HG02970 (cell line): ENCODE data around the gene FAM200B.

ENCODE experiments used
- ATAC-seq: cut with Tn5 transposase; IDR thresholded peaks from one replicate; pipeline ENCODE4 v1.9.1; 2021; ENCODE audit warnings: mild to moderate bottlenecking, moderate library complexity, moderate number of reproducible peaks; ENCODE audit not compliant: unreplicated experiment, low FRiP score

The FAM200B gene

GRCh38 chr4:15667006-15667405 lies 14.6 kb upstream of the FAM200B start:
- ATAC-seq, result no peak

- no peak for ATAC-seq
Observed at GRCh38 chr4:15668566-15669435, 12.8 kb upstream of the FAM200B start.

DNA sequence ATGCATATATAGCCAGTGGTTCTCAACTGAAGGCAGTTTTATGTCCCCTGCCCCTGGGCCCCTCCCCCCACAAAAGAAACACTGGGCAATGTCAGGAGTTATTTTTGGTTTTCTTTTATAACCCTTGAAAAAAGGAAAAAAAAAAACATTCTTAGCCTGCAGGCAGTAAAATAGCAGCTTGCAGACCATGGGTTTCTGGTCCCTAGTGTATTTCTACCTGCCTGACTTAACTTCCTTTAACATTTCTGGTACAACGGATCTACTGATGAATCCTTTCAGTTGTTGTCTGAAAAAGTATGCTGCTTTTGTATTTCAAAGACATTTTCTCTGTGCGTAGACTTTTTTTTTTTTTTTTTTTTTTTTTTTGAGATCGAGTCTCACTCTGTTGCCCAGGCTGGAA lies 11.1 kb upstream of the FAM200B start:
- no peak for ATAC-seq

DNA sequence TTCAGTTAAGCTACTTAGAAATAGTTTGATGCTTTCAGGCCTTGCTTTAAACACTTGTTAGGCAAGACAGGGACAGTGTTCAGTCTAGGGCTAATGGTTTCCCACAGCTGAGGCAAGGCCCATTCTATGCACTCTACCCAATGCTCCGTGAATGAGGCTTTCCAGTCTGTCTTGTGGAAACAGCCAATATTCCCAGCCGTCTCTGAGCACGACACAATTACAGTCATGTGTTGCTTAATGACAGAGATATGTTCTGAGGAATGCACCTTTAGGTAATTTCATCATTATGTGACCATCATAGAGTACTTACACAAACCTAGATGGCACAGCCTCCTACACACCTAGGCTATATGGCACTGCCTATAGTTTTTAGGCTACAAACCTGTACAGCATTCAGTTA lies 9.5 kb upstream of the FAM200B start:
- ATAC-seq, result no peak

- ATAC-seq, result no peak
Observed at GRCh38 chr4:15673337-15673736, 8.3 kb upstream of the FAM200B start.

- ATAC-seq, result no peak
Observed at GRCh38 chr4:15674046-15674445, 7.6 kb upstream of the FAM200B start.

GRCh38 chr4:15674926-15675325 lies 6.7 kb upstream of the FAM200B start:
- no peak for ATAC-seq

DNA sequence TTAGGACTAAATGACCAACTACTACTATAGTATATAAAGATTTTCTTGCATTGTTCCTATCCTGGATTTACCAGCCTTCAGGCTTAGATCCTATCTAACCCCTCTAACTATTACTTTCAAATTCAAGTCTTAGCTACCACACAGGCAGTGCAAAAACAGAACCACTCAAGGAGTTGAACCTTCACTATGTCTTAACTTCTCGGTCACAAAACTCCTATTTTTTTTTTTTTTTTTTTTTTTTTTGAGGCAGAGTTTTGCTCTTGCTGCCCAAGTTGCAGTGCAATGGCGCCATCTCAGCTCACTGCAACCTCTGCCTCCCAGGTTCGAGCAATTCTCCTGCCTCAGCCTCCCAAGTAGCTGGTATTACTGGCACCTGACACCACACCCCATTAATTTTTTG lies 6.3 kb upstream of the FAM200B start:
- ATAC-seq, result no peak

- ATAC-seq, result no peak
Observed at GRCh38 chr4:15676039-15676438, 5.6 kb upstream of the FAM200B start.

DNA sequence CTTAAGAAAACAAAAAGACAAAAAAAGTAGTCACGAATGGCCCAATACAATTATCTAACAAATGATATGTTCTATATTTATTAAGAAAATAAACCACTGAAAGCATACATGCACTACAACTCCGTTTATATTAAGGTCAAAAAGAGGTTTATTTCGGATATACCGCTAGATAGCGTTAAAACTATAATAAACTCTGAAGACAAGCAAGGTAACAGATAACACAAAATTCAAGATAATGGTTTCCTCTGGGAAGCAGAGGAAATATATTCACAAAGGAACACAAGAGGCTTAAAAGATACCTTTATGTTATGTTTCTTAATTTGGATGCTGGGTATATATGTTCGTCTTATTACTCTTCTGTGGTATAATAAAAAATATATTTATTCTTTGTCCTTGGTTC lies 4.7 kb upstream of the FAM200B start:
- ATAC-seq, result no peak

DNA sequence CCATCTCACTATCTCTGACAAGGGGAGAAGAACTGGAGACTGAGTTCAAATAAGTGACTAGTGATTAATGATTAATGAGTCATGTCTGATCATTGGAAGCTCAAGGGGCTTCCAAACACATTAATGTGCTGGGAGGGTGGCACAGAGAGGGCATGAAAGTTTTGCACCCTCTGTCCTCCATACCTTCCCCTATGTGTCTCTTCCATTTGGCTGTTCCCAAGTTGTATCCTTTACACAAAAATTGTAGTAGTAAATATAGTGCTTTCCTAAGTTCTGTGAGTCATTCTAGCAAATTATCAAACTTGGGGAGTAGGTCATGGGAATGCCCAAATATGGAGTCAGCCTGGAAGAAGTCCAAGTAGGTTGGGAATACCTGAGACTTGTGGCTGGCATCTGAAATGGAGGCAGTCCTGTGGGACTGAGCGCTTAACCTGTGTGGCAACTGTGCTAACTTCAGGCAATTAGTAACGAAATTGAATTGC lies 4.1 kb upstream of the FAM200B start:
- no peak for ATAC-seq

GRCh38 chr4:15681067-15681371 lies 608 bp upstream of the FAM200B start:
- ATAC-seq, result no peak

DNA sequence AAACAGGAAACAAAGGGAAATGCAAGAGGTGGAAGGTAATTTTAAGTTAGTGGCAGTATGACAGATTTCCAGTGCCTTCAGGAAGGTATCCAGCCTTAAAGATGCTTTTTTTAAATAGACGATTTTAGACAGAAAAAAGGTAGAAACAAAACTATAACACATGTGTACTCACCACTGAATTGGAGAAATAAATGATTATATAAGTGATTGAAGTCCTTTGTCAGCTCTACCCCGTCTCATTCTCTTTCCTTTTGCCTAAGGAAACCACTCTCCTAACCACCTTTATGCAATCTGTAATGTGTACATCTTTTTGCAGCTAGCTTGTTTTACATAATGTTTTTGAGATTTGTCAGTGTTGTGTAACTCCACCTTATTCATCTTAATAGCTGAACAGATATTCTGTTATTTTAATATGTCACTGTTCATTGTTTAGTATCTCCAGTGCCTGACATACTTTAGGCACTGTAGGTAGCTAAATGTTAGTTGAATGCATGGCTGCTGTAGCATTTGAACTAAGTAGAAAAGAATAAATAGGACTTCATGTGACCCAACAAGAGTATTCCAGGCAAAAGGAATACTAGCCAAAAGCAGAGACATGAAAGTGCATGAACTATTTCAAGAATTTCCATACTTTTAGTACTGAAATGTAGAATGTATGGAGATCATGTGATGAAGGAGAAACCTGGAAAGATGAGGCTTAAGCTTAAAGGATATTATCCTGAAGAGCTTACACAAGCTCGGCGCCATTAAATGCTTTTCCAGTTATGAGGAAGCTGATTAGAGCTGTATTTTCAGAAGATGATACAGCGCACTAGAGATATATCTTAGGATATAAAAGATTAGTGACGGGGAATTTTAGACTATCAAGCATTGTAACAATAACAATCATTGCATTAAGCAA lies 865 bp downstream of the FAM200B start:
- no peak for ATAC-seq

- ATAC-seq, result no peak
Observed at GRCh38 chr4:15683143-15683495, 1.5 kb downstream of the FAM200B start.

- no peak for ATAC-seq
Observed at GRCh38 chr4:15684498-15684897, 2.9 kb downstream of the FAM200B start.

DNA sequence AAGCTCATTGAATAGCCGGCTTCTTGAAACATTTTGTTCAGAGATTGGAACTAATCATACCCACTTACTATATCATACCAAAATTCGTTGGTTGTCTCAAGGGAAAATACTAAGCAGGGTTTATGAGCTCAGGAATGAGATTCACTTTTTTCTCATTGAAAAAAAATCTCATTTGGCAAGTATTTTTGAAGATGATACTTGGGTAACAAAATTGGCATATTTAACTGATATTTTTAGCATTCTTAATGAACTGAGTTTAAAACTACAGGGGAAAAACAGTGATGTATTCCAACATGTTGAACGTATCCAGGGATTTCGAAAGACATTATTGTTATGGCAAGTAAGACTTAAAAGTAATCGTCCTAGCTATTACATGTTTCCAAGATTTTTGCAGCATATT lies 6.4 kb downstream of the FAM200B start:
- ATAC-seq, result no peak

DNA sequence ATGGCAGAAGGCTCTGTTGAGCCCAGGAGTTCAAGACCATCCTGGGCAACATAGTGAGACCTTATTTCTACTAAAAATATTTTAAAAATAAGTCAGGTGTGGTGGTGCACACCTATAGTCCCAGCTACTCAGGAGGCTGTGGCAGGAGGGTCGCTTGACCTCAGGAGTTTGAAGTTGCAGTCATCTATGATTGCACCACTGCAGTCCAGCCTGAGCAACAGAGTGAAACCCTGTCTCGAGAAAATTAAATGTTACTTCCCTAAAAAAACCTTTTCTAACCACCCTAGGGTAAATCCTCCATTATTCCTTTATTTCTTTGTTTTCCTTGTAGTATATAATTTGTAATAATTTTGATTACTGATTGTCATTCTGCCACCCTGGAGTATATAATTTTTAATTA lies 7.9 kb downstream of the FAM200B start:
- no peak for ATAC-seq

DNA sequence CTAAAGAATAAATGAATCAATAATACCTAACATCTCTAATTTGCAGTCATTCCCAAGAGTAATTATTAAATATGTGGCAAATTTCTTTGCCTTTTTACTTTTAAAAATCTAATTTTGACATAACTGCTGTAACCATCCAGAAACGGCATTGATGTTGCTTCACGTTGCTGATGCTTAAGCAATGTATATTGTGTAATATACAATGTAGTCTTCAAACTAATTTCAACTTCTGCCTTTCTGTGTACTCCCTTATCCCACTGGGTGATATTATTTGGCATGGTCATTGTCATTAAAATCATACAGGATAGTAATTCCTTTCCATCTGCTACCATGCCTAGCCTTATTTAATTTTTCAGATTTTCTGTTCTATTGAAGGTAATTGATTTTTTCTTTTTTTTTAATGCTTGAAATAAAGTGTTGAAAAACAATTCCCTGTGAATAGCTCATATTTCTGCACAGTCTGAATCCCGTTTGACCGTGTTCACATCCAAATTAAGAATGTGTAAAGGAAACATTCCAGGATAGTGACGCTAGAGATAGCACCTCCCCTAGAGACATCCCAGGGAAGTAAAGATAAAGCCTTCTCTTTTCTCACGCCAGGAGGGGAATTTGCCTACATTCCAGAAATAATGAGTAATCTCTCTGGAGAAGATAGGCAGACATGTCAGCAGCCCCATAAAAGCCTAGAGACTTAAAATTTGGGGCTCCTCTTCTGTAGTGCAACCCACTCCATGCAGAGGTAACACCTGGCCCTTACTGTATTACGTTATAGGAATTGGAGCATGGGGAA lies 8.6 kb downstream of the FAM200B start:
- ATAC-seq, result no peak

DNA sequence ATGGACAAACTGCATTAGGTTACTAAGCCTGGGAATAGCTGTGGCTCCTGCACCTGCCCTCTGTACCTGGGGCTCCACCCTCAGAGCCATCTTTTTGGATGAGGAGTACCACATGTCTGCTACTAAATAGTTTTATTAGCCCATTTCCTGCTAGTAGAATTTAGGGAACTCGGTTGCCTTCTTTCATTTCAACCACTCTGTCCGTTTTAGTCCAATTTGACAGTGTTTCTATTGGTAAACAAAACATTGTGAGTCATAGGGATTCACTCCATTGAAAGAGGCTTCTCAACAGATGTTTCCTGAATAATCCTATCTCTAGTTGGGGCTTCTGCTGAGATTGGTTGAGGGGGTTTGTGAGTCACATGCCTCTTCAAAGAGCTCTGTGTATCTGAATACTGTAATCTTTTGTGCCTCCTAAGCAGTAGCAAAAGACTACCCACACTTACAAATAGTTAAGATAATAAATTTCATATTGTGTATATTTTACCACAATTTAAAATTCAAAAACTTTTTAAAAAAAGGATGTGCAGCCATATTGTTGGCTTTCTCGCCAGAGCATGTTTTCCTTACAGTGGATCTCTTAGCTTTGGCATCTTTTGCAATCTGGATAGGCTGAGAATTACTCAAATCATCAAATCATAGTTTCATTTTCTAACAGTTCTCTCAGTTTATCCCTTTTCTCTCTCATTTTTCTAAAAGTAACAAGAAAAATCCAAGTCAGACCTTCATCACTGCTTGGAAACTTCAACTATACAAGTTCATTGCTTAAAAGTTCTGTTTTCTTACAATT lies 9.9 kb downstream of the FAM200B start:
- no peak for ATAC-seq

GRCh38 chr4:15692602-15693001 lies 11.0 kb downstream of the FAM200B start:
- no peak for ATAC-seq
